IgD-negative memory B cell (primary cell): ENCODE measurements around the gene SHFL. TPM values are rescaled to one million over a fixed set of nuclear protein-coding genes. Genes with fewer than 3 reads are reported as not detected.

Source experiments
- H3K27ac Mint-ChIP-seq, 3 donors: one replicate each; pipeline ENCODE4 v1.8.0; 2020 to 2022; ENCODE audit warnings: mild to moderate bottlenecking in 3 of 3, mixed read lengths in 3 of 3, moderate library complexity in 1 of 3
- H3K27me3 Mint-ChIP-seq: one replicate; pipeline ENCODE4 v1.8.0; 2021; ENCODE audit warnings: mixed read lengths
- H3K36me3 Mint-ChIP-seq: one replicate; pipeline ENCODE4 v1.8.0; 2020; ENCODE audit warnings: mild to moderate bottlenecking, mixed read lengths
- H3K4me1 Mint-ChIP-seq, 3 donors: one replicate each; pipeline ENCODE4 v1.8.0; 2020 to 2022; ENCODE audit warnings: mixed read lengths in 3 of 3, mild to moderate bottlenecking in 1 of 3
- H3K4me3 Mint-ChIP-seq, 4 donors: one replicate each; pipeline ENCODE4 v1.8.0; 2020 to 2022; ENCODE audit warnings: mild to moderate bottlenecking in 4 of 4, mixed read lengths in 4 of 4, moderate library complexity in 3 of 4
- H3K9me3 Mint-ChIP-seq, 3 donors: one replicate each; pipeline ENCODE4 v1.8.0; 2020 to 2021; ENCODE audit warnings: mixed read lengths in 3 of 3, mild to moderate bottlenecking in 1 of 3
- polyA plus RNA-seq: library from polyadenylated mRNA; unstranded; fragments of 300-500 nt; fragmentation: Illumina TruSeq; gene quantifications from one replicate; pipeline ENCODE4 v1.2.3, GENCODE V29; 2021

SHFL gene
- polyA plus RNA-seq, 1 donor from 2014 or later, result 63.2 TPM

DNA sequence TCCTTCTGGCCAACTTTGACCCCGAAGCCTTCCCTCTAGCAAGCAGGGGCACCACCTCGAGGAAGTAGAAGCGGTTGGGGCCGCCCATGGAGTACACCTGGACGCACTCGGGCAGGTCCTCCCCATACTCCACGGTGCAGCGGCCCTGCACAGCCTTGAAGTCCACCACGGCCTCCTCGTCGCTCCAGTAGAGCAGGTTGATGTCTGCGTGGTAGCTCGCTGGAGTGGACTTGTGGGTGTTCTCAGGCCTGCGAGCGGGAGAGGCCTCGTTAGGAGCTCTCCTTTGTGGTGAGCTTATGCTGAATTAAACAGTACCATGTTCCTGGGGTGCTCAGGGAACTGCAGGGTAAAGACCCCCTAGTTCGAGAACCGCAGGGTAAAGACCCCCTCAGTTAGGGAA, 55.9 kb downstream of the SHFL start:
- Mint-ChIP-seq H3K4me1 (peaks cover 0 to 6% (median 3%) of the 10 kb centered on the region in 3 donors), H3K36me3 (peaks cover 1% of the 10 kb centered on the region), H3K27me3 (no peaks in the 10 kb centered on the region), H3K27ac (no peak overlapping the region), H3K4me3 (no peak overlapping the region), H3K9me3 (no peaks in the 10 kb centered on the region)

Other genes with a start within 250 kb of the SHFL start
- gene OLFM2, start 149.8 kb upstream of the SHFL start, polyA plus RNA-seq, result 0.21 TPM
- gene COL5A3, start 75.8 kb upstream of the SHFL start, polyA plus RNA-seq, result not detected
- not detected for gene RDH8, start 72.8 kb upstream of the SHFL start, polyA plus RNA-seq
- gene ANGPTL6, start 16.4 kb downstream of the SHFL start, polyA plus RNA-seq, result 1.3 TPM
- 37.5 TPM for gene PPAN, start 20.0 kb downstream of the SHFL start, polyA plus RNA-seq
- 3.3 TPM for gene P2RY11, start 25.4 kb downstream of the SHFL start, polyA plus RNA-seq
- 214 TPM for gene EIF3G, start 33.6 kb downstream of the SHFL start, polyA plus RNA-seq
- gene DNMT1, start 108.6 kb downstream of the SHFL start, polyA plus RNA-seq, result 74.6 TPM
- 0.20 TPM for gene S1PR2, start 145.0 kb downstream of the SHFL start, polyA plus RNA-seq
- 48.8 TPM for gene MRPL4, start 165.9 kb downstream of the SHFL start, polyA plus RNA-seq
- 9.2 TPM for gene ICAM1, start 184.8 kb downstream of the SHFL start, polyA plus RNA-seq
- 0.81 TPM for gene ICAM4, start 200.6 kb downstream of the SHFL start, polyA plus RNA-seq
- gene ICAM5, start 203.6 kb downstream of the SHFL start, polyA plus RNA-seq, result not detected
- 2.6 TPM for gene ZGLP1, start 223.5 kb downstream of the SHFL start, polyA plus RNA-seq
- gene FDX2, start 229.7 kb downstream of the SHFL start, polyA plus RNA-seq, result 12.8 TPM
- gene RAVER1, start 247.2 kb downstream of the SHFL start, polyA plus RNA-seq, result 25.9 TPM